PC-9 (cell line): ENCODE data around the gene ASPDH. TPM values are rescaled to one million over a fixed set of nuclear protein-coding genes. Genes with fewer than 3 reads are reported as not detected.

Source experiments
- BruUV-seq: library from RNA; stranded (reverse); fragments of 400-500 nt; replicated peaks from 2 replicates; lab custom pipeline; 2021; lab: Mats Ljungman, UMichigan
- CTCF ChIA-PET: fragments of 300-600 bp; sonication (Branson Sonifier 250); formaldehyde crosslinking; loops from one replicate; lab custom pipeline; 2022; ENCODE audit warnings: antibody characterized with exemption; lab: Charles Lee
- POLR2A ChIA-PET: fragments of 300-600 bp; sonication (Branson Sonifier 250); formaldehyde crosslinking; loops from one replicate; lab custom pipeline; 2022; ENCODE audit warnings: antibody characterized with exemption; ENCODE audit not compliant: unreplicated experiment; lab: Charles Lee
- DNase-seq, 2 experiments: peaks; one replicate each; pipeline versions ENCODE4 v3.0.0 to v3.0.0-alpha.2; 2015 to 2022; ENCODE audit warnings: mixed read lengths in 1 of 2
- H2AFZ ChIP-seq: fragments of 200-600 bp; sonication (generic); 2 replicates; pipeline ENCODE4 v1.8.1; 2017; ENCODE audit warnings: antibody characterized with exemption
- H3F3A ChIP-seq: fragments of 200-600 bp; sonication (generic); 2 replicates; pipeline ENCODE4 v1.8.1; 2017; ENCODE audit warnings: antibody characterized with exemption, mild to moderate bottlenecking, low read depth; ENCODE audit not compliant: insufficient read depth
- H3K27ac ChIP-seq: fragments of 200-600 bp; sonication (generic); 2 replicates; pipeline ENCODE4 v1.6.1; 2016; ENCODE audit warnings: mixed run types
- H3K27me3 ChIP-seq: fragments of 200-600 bp; sonication (generic); 2 replicates; pipeline ENCODE4 v1.6.1; 2016; ENCODE audit warnings: low read depth, mixed run types; ENCODE audit not compliant: insufficient read depth
- H3K36me3 ChIP-seq: fragments of 200-600 bp; sonication (generic); 2 replicates; pipeline ENCODE4 v1.6.1; 2016; ENCODE audit warnings: low read depth, mixed run types
- H3K4me1 ChIP-seq: fragments of 200-600 bp; sonication (generic); replicated peaks from 2 replicates; pipeline ENCODE4 v1.6.1; 2016; ENCODE audit warnings: mixed run types; ENCODE audit not compliant: insufficient read depth
- H3K4me2 ChIP-seq: fragments of 200-600 bp; sonication (generic); 2 replicates; pipeline ENCODE4 v1.6.1; 2017; ENCODE audit warnings: mixed run types
- H3K4me3 ChIP-seq: fragments of 200-600 bp; sonication (generic); 2 replicates; pipeline ENCODE4 v1.6.1; 2016; ENCODE audit warnings: mixed run types
- H3K79me2 ChIP-seq: fragments of 200-600 bp; sonication (generic); 2 replicates; pipeline ENCODE4 v1.6.1; 2017; ENCODE audit warnings: low read depth, mixed run types
- H3K9me2 ChIP-seq: fragments of 200-600 bp; sonication (generic); 2 replicates; pipeline ENCODE4 v1.8.1; 2017; ENCODE audit warnings: mild to moderate bottlenecking; ENCODE audit not compliant: insufficient read depth
- H3K9me3 ChIP-seq: fragments of 200-600 bp; sonication (generic); 2 replicates; pipeline ENCODE4 v1.8.1; 2016; ENCODE audit warnings: low read depth; ENCODE audit not compliant: insufficient read depth
- H4K20me1 ChIP-seq: fragments of 200-600 bp; sonication (generic); 2 replicates; pipeline ENCODE4 v1.8.1; 2017; ENCODE audit not compliant: insufficient read depth
- CTCF ChIP-seq: fragments of 200-600 bp; sonication (generic); conservative IDR thresholded peaks from 2 replicates; pipeline ENCODE4 v1.6.1; 2017; ENCODE audit warnings: mixed run types, antibody characterized with exemption, mild to moderate bottlenecking, moderate library complexity
- EZH2 ChIP-seq: fragments of 200-600 bp; sonication (generic); IDR thresholded peaks from 2 replicates; pipeline ENCODE4 v1.8.0; 2017; ENCODE audit warnings: antibody characterized with exemption, low read depth
- intact Hi-C: fragments of 100-400 bp; cut with micrococcal nuclease; formaldehyde crosslinking; loops from one replicate; pipeline ENCODE4 v1.10.0; 2022; ENCODE audit not compliant: unreplicated experiment
- total RNA-seq: library from RNA; stranded (reverse); gene quantifications from 2 replicates; pipeline ENCODE4 v1.2.3, GENCODE V29; 2021

Gene ASPDH
- total RNA-seq, 1 experiment from 2014 or later, result not detected

- H3K9me3 ChIP-seq, result peaks cover 15% of the 10 kb centered on the region
- no TSS peak for BruUV-seq
- H4K20me1 ChIP-seq, result peaks cover 23% of the 10 kb centered on the region
- no peaks in the 10 kb centered on the region for H3K9me2 ChIP-seq
- no peaks in the 10 kb centered on the region; the same call in 1 of the 2 replicates for H3F3A ChIP-seq
- peaks cover 6% of the 10 kb centered on the region for H3K4me1 ChIP-seq
- H3K36me3 ChIP-seq, result 0 out of 2 replicates have a peak, but pooled peaks cover 5% of the 10 kb centered on the region
- H3K27ac ChIP-seq, result no peak overlapping the region
- H2AFZ ChIP-seq, result no peak overlapping the region
- ChIA-PET CTCF (no interaction called here), POLR2A (no interaction called here)
- no peaks in the 10 kb centered on the region for H3K27me3 ChIP-seq
- no peak for TF ChIP-seq CTCF
- no peak for TF ChIP-seq EZH2
- H3K79me2 ChIP-seq, result peaks cover 22% of the 10 kb centered on the region
- no peak overlapping the region for H3K4me2 ChIP-seq
- H3K4me3 ChIP-seq, result no peak overlapping the region
- DNase-seq, result no peak
- intact Hi-C loops, result no loop called here
Measured at GRCh38 chr19:50482271-50482855, 31.4 kb downstream of the ASPDH start.

- no peak overlapping the region for H3K4me2 ChIP-seq
- no peaks in the 10 kb centered on the region for H3K9me2 ChIP-seq
- 0 out of 2 replicates have a peak, but pooled peaks cover 5% of the 10 kb centered on the region for H3K36me3 ChIP-seq
- TF ChIP-seq CTCF (no peak), EZH2 (no peak)
- POLR2A ChIA-PET, result interaction anchor here (0.5 kb wide), 1 partner anchor 469 kb away, joined by 3 read pairs; no protein-coding TSS in a partner anchor
- no peaks in the 10 kb centered on the region; the same call in 1 of the 2 replicates for H3F3A ChIP-seq
- no peaks in the 10 kb centered on the region for H3K27me3 ChIP-seq
- no peak overlapping the region for H3K4me3 ChIP-seq
- peaks cover 11% of the 10 kb centered on the region for H3K9me3 ChIP-seq
- no peak overlapping the region for H2AFZ ChIP-seq
- H3K27ac ChIP-seq, result no peak overlapping the region
- peaks cover 27% of the 10 kb centered on the region for H4K20me1 ChIP-seq
- no TSS peak for BruUV-seq
- H3K4me1 ChIP-seq, result peaks cover 8% of the 10 kb centered on the region
- intact Hi-C loops, result no loop called here
- H3K79me2 ChIP-seq, result peaks cover 27% of the 10 kb centered on the region
- CTCF ChIA-PET, result no interaction called here
- DNase-seq, result no peak
Measured at GRCh38 chr19:50481351-50482149, 32.2 kb downstream of the ASPDH start.

- no TSS peak for BruUV-seq
- TF ChIP-seq EZH2, result no peak
- no peak for TF ChIP-seq CTCF
- H3K27ac ChIP-seq, result no peak overlapping the region
- 0 out of 2 replicates have a peak, but pooled peaks cover 5% of the 10 kb centered on the region for H3K36me3 ChIP-seq
- H3K79me2 ChIP-seq, result peaks cover 27% of the 10 kb centered on the region
- H3K27me3 ChIP-seq, result no peaks in the 10 kb centered on the region
- no peaks in the 10 kb centered on the region for H3K9me2 ChIP-seq
- no peaks in the 10 kb centered on the region; the same call in 1 of the 2 replicates for H3F3A ChIP-seq
- no peak overlapping the region for H2AFZ ChIP-seq
- DNase-seq, result no peak
- intact Hi-C loops, result no loop called here
- ChIA-PET POLR2A (interaction anchor here (0.5 kb wide), 1 partner anchor 470 kb away, joined by 3 read pairs; no protein-coding TSS in a partner anchor), CTCF (no interaction called here)
- 0 out of 2 replicates have a peak, but pooled peaks cover under 1% of the 10 kb centered on the region for H3K9me3 ChIP-seq
- no peak overlapping the region for H3K4me2 ChIP-seq
- H3K4me3 ChIP-seq, result no peak overlapping the region
- peaks cover 8% of the 10 kb centered on the region for H3K4me1 ChIP-seq
- peaks cover 27% of the 10 kb centered on the region for H4K20me1 ChIP-seq
Measured at GRCh38 chr19:50480281-50481111, 33.2 kb downstream of the ASPDH start.
